Activated CD4-positive, alpha-beta memory T cell treated with anti-CD3 and anti-CD28 coated beads for 36 hours (primary cell): ENCODE data around the gene ZNF92. TPM values are rescaled to one million over a fixed set of nuclear protein-coding genes. Genes with fewer than 3 reads are reported as not detected.
"Not testable (repeated sequence)": the region's sequence is repeated elsewhere in the genome, so short reads cannot be mapped to it uniquely, and the experiment has no call there.

Source experiments
- CTCF ChIA-PET: fragments of 350-600 bp; sonication (Branson Sonifier 250); formaldehyde crosslinking; loops from one replicate; lab custom pipeline; 2021; ENCODE audit warnings: antibody characterized with exemption, inconsistent platforms; lab: Charles Lee
- POLR2A ChIA-PET: fragments of 350-600 bp; sonication (Branson Sonifier 250); formaldehyde crosslinking; loops from one replicate; lab custom pipeline; 2021; ENCODE audit warnings: antibody characterized with exemption; lab: Charles Lee
- DNase-seq: peaks from one replicate; pipeline ENCODE4 v3.0.0-alpha.2; 2020
- H3K27ac Mint-ChIP-seq: one replicate; pipeline ENCODE4 v1.8.0; 2021; ENCODE audit warnings: mixed read lengths
- H3K27me3 Mint-ChIP-seq: one replicate; pipeline ENCODE4 v1.8.0; 2021; ENCODE audit warnings: mixed read lengths
- H3K36me3 Mint-ChIP-seq: one replicate; pipeline ENCODE4 v1.8.0; 2021; ENCODE audit warnings: mixed read lengths
- H3K4me1 Mint-ChIP-seq: one replicate; pipeline ENCODE4 v1.8.0; 2021; ENCODE audit warnings: low read depth, mixed read lengths
- H3K4me3 Mint-ChIP-seq: one replicate; pipeline ENCODE4 v1.8.0; 2021; ENCODE audit warnings: mild to moderate bottlenecking, mixed read lengths
- H3K9me3 Mint-ChIP-seq: one replicate; pipeline ENCODE4 v1.8.0; 2021; ENCODE audit warnings: mixed read lengths
- intact Hi-C: fragments of 100-400 bp; cut with micrococcal nuclease; formaldehyde crosslinking; loops from one replicate; pipeline ENCODE4 v1.15.1; 2023
- total RNA-seq, 2 experiments: library from RNA; stranded (reverse); gene quantifications; one replicate each; pipeline ENCODE4 v1.2.3, GENCODE V29; 2021

The ZNF92 gene
- 10 to 100 TPM; 12.9 to 13.9 TPM for total RNA-seq

- peaks cover 30% of the 10 kb centered on the region for H3K4me1 Mint-ChIP-seq
- H3K36me3 Mint-ChIP-seq, result peaks cover 26% of the 10 kb centered on the region
- CTCF ChIA-PET, result interaction anchor here (0.7 kb wide), 1 partner anchor 41 kb away, joined by 3 read pairs; no protein-coding TSS in a partner anchor
- intact Hi-C loops, result loop anchor here (2.0 to 10.0 kb wide), 7 partner anchors 293 to 1059 kb away; partner anchors contain the start of genes ERV3-1, ZNF138, ZNF273 and ZNF680
- H3K27ac Mint-ChIP-seq, result peak within 1 kb of the TSS; percentile 88
- no peaks in the 10 kb centered on the region for H3K27me3 Mint-ChIP-seq
- peak; percentile 98 for DNase-seq
- H3K9me3 Mint-ChIP-seq, result no peaks in the 10 kb centered on the region
- POLR2A ChIA-PET, result interaction anchor here (0.6 to 1.7 kb wide), 4 partner anchors 10 to 377 kb away, joined by 3 to 9 read pairs (median 3); no protein-coding TSS in a partner anchor
- peak within 1 kb of the TSS; percentile 95 for H3K4me3 Mint-ChIP-seq
Observed at GRCh38 chr7:65373608-65374351, at the start of gene ZNF92. TSS of gene ZNF92 (plus strand) at chr7:65373855. CDS start at chr7:65373998, 143 bp downstream.

GRCh38 chr7:65325793-65326432 lies 47.7 kb upstream of the ZNF92 start:
- Mint-ChIP-seq H3K27ac (no peak overlapping the region), H3K9me3 (no peaks in the 10 kb centered on the region), H3K27me3 (no peaks in the 10 kb centered on the region), H3K4me3 (no peak overlapping the region), H3K36me3 (no peaks in the 10 kb centered on the region), H3K4me1 (no peaks in the 10 kb centered on the region)
- ChIA-PET POLR2A (no interaction called here), CTCF (no interaction called here)
- DNase-seq, result no peak
- intact Hi-C loops, result no loop called here

- no peaks in the 10 kb centered on the region for H3K4me1 Mint-ChIP-seq
- H3K27me3 Mint-ChIP-seq, result peaks cover 1% of the 10 kb centered on the region
- H3K9me3 Mint-ChIP-seq, result no peaks in the 10 kb centered on the region
- CTCF ChIA-PET, result no interaction called here
- intact Hi-C loops, result no loop called here
- POLR2A ChIA-PET, result no interaction called here
- no peak overlapping the region for H3K27ac Mint-ChIP-seq
- H3K36me3 Mint-ChIP-seq, result no peaks in the 10 kb centered on the region
- H3K4me3 Mint-ChIP-seq, result no peak overlapping the region
- DNase-seq, result no peak
Observed at GRCh38 chr7:65338346-65338745, 35.3 kb upstream of the ZNF92 start.

- Mint-ChIP-seq H3K36me3 (no peaks in the 10 kb centered on the region), H3K4me1 (no peaks in the 10 kb centered on the region), H3K4me3 (no peak overlapping the region), H3K27me3 (no peaks in the 10 kb centered on the region), H3K27ac (no peak overlapping the region), H3K9me3 (no peaks in the 10 kb centered on the region)
- ChIA-PET CTCF (no interaction called here), POLR2A (no interaction called here)
- intact Hi-C loops, result no loop called here
- DNase-seq, result no peak
Observed at GRCh38 chr7:65339257-65339656, 34.4 kb upstream of the ZNF92 start.

GRCh38 chr7:65342723-65343629 lies 30.7 kb upstream of the ZNF92 start:
- no peaks in the 10 kb centered on the region for H3K27me3 Mint-ChIP-seq
- H3K4me1 Mint-ChIP-seq, result no peaks in the 10 kb centered on the region
- ChIA-PET POLR2A (no interaction called here), CTCF (no interaction called here)
- H3K27ac Mint-ChIP-seq, result no peak overlapping the region
- no peak overlapping the region for H3K4me3 Mint-ChIP-seq
- no peaks in the 10 kb centered on the region for H3K36me3 Mint-ChIP-seq
- intact Hi-C loops, result no loop called here
- DNase-seq, result no peak
- H3K9me3 Mint-ChIP-seq, result no peaks in the 10 kb centered on the region

GRCh38 chr7:65344541-65344940 lies 29.1 kb upstream of the ZNF92 start:
- H3K27ac Mint-ChIP-seq, DNase-seq, POLR2A ChIA-PET, H3K4me3 Mint-ChIP-seq, H3K36me3 Mint-ChIP-seq, H3K4me1 Mint-ChIP-seq, H3K9me3 Mint-ChIP-seq, H3K27me3 Mint-ChIP-seq, CTCF ChIA-PET, intact Hi-C loops: not testable (repeated sequence)

GRCh38 chr7:65354263-65354662 lies 19.4 kb upstream of the ZNF92 start:
- Mint-ChIP-seq H3K4me1 (no peaks in the 10 kb centered on the region), H3K36me3 (no peaks in the 10 kb centered on the region), H3K27me3 (peaks cover 7% of the 10 kb centered on the region), H3K4me3 (no peak overlapping the region), H3K27ac (no peak overlapping the region), H3K9me3 (no peaks in the 10 kb centered on the region)
- ChIA-PET POLR2A (interaction anchor here (1.1 kb wide), 1 partner anchor 19 kb away, joined by 3 read pairs; the partner anchor contains the start of gene ZNF92), CTCF (no interaction called here)
- intact Hi-C loops, result no loop called here
- DNase-seq, result no peak

- H3K4me1 Mint-ChIP-seq, result peaks cover 9% of the 10 kb centered on the region
- peaks cover 4% of the 10 kb centered on the region for H3K36me3 Mint-ChIP-seq
- no peaks in the 10 kb centered on the region for H3K9me3 Mint-ChIP-seq
- intact Hi-C loops, result loop anchor here (5.0 to 10.0 kb wide), 4 partner anchors 385 to 805 kb away; partner anchors contain the start of genes ZNF138, ZNF273 and ZNF680
- ChIA-PET POLR2A (no interaction called here), CTCF (no interaction called here)
- no peaks in the 10 kb centered on the region for H3K27me3 Mint-ChIP-seq
- no peak for DNase-seq
- H3K4me3 Mint-ChIP-seq, result no peak overlapping the region
- no peak overlapping the region for H3K27ac Mint-ChIP-seq
Observed at GRCh38 chr7:65369843-65370242, 3.8 kb upstream of the ZNF92 start.

GRCh38 chr7:65371468-65371867 lies 2.2 kb upstream of the ZNF92 start:
- Mint-ChIP-seq H3K9me3 (no peaks in the 10 kb centered on the region), H3K27ac (no peak overlapping the region), H3K27me3 (no peaks in the 10 kb centered on the region), H3K4me1 (peaks cover 18% of the 10 kb centered on the region), H3K4me3 (no peak overlapping the region), H3K36me3 (peaks cover 9% of the 10 kb centered on the region)
- POLR2A ChIA-PET, result no interaction called here
- DNase-seq, result no peak
- intact Hi-C loops, result loop anchor here (5.0 to 10.0 kb wide), 4 partner anchors 383 to 807 kb away; partner anchors contain the start of genes ZNF138, ZNF273 and ZNF680
- CTCF ChIA-PET, result interaction anchor here (0.7 kb wide), 1 partner anchor 596 kb away, joined by 3 read pairs; no protein-coding TSS in a partner anchor

GRCh38 chr7:65379318-65379717 lies 5.7 kb downstream of the ZNF92 start:
- Mint-ChIP-seq H3K4me1 (peaks cover 67% of the 10 kb centered on the region), H3K4me3 (no peak overlapping the region), H3K27me3 (no peaks in the 10 kb centered on the region), H3K9me3 (no peaks in the 10 kb centered on the region), H3K36me3 (peaks cover 37% of the 10 kb centered on the region), H3K27ac (no peak overlapping the region)
- DNase-seq, result no peak
- POLR2A ChIA-PET, result interaction anchor here (0.8 kb wide), 1 partner anchor 696 kb away, joined by 7 read pairs; no protein-coding TSS in a partner anchor
- CTCF ChIA-PET, result no interaction called here
- intact Hi-C loops, result loop anchor here (10.0 kb wide), 3 partner anchors 375 to 815 kb away; partner anchors contain the start of genes ZNF273 and ZNF680

GRCh38 chr7:65381742-65382141 lies 8.1 kb downstream of the ZNF92 start:
- intact Hi-C loops, result no loop called here
- Mint-ChIP-seq H3K9me3 (no peaks in the 10 kb centered on the region), H3K4me1 (peaks cover 60% of the 10 kb centered on the region), H3K27ac (no peak overlapping the region), H3K4me3 (no peak overlapping the region), H3K27me3 (no peaks in the 10 kb centered on the region), H3K36me3 (peaks cover 37% of the 10 kb centered on the region)
- DNase-seq, result no peak
- POLR2A ChIA-PET, result no interaction called here
- CTCF ChIA-PET, result no interaction called here
